RWPE1 (cell line): ENCODE measurements around the gene SPATA31D4.
"Not testable (repeated sequence)": the region's sequence is repeated elsewhere in the genome, so short reads cannot be mapped to it uniquely, and the experiment has no call there.

Experiments
- CTCF ChIA-PET: fragments of 350-600 bp; sonication (Branson Sonifier 250); formaldehyde crosslinking; extraction: SDS; loops from one replicate; lab custom pipeline; 2021; lab: Yijun Ruan, JAX
- POLR2A ChIA-PET: fragments of 400-600 bp; formaldehyde crosslinking; extraction: SDS; loops from one replicate; lab custom pipeline; 2020; ENCODE audit warnings: antibody characterized with exemption; ENCODE audit not compliant: low non-redundant PET; lab: Yijun Ruan, JAX
- DNase-seq: peaks from one replicate; pipeline ENCODE4 v3.0.0; 2012; ENCODE audit warnings: low spot score
- H3K27ac ChIP-seq: fragments of 450-650 bp; 2 replicates; pipeline ENCODE4 v1.5.1; 2017
- TF ChIP-seq, protein P1 (sequence below): fragments of 450-650 bp; conservative IDR thresholded peaks from 2 replicates; pipeline ENCODE4 v1.5.1; 2017; ENCODE audit warnings: low read depth, mild to moderate bottlenecking

The SPATA31D4 gene

DNA sequence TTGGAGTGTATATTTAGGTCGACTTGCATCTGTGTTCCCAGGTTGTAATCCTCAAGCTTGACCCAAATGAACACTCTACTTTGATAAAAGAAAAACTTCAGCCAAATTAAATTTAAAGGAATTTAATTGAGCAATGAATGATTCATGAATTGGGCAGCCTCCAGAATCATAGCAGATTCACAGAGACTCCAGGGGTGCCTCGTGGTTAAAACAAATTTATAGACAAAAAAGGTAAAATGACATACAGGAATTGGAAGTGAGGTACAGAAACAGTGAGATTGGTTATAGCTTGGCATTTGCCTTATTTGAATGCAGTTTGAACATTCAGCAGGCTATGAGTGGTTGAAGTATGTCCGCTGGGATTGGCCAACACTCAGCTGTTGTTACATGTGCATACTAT is 21.6 kb upstream of the SPATA31D4 start:
- H3K27ac ChIP-seq, result no peak overlapping the region
- POLR2A ChIA-PET, result no interaction called here
- TF ChIP-seq, protein P1, sequence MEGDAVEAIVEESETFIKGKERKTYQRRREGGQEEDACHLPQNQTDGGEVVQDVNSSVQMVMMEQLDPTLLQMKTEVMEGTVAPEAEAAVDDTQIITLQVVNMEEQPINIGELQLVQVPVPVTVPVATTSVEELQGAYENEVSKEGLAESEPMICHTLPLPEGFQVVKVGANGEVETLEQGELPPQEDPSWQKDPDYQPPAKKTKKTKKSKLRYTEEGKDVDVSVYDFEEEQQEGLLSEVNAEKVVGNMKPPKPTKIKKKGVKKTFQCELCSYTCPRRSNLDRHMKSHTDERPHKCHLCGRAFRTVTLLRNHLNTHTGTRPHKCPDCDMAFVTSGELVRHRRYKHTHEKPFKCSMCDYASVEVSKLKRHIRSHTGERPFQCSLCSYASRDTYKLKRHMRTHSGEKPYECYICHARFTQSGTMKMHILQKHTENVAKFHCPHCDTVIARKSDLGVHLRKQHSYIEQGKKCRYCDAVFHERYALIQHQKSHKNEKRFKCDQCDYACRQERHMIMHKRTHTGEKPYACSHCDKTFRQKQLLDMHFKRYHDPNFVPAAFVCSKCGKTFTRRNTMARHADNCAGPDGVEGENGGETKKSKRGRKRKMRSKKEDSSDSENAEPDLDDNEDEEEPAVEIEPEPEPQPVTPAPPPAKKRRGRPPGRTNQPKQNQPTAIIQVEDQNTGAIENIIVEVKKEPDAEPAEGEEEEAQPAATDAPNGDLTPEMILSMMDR, result no peak
- CTCF ChIA-PET, result no interaction called here
- no peak for DNase-seq

DNA sequence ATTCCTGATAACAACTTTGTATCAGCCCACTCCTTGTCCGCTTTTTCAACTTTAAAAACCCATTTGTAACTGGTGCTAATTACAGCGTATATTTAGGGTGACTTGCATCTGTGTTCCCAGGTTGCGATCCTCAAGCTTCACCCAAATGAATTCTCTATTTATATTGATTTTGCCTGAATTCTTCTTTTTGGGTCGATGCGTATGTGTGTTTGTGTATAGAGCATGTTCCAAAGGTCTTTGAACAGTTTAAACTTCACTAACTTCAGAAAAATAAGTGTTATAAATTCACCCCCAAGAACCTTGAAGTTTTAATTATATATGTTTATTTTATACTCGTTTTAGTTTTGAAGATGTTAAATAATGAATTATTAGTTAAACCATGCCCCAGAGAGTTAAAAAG is 16.1 kb upstream of the SPATA31D4 start:
- no peak overlapping the region for H3K27ac ChIP-seq
- ChIA-PET CTCF (no interaction called here), POLR2A (no interaction called here)
- TF ChIP-seq, protein P1, result no peak
- no peak for DNase-seq

DNA sequence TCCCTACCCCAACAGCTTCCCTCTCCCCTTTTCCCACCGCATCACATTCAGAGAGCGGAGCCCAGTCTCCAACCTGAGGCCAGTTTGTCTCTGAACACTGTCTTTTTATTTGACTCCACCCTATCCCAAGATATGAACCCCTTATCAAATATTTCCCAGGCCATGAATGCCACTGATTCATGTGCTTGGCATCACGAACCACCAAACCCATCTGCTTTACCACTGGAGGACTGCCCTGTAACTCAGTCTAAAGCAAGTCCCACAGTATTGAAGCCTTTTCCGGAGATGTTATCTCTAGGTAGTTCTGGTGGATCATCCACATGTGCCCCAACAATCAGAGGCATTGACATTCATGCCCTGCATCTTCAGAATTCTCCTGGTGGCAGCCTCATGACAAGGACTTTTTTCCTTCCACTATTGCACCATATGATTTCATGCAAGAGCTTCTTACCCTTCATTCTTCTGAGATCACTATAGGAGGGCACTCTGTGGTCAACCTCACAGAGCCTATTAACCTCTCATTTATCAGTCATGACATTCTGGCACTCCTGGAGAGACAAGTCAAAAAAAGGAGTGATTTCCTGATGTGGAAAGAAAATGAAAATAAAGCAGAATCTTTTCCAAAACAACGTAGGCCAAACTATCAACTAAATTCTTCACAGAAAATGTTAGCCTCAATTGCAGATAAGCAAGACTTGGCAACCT is 12.3 kb upstream of the SPATA31D4 start:
- no peak overlapping the region for H3K27ac ChIP-seq
- ChIA-PET POLR2A (no interaction called here), CTCF (interaction anchor here (1.0 kb wide), 1 partner anchor 12 kb away, joined by 4 read pairs; no protein-coding TSS in a partner anchor)
- DNase-seq, result no peak
- TF ChIP-seq, protein P1, result no peak

- DNase-seq, POLR2A ChIA-PET, H3K27ac ChIP-seq, CTCF ChIA-PET: not testable (repeated sequence)
These were observed 9.7 kb upstream of the SPATA31D4 start for GRCh38 chr9:81918507-81918906.

DNA sequence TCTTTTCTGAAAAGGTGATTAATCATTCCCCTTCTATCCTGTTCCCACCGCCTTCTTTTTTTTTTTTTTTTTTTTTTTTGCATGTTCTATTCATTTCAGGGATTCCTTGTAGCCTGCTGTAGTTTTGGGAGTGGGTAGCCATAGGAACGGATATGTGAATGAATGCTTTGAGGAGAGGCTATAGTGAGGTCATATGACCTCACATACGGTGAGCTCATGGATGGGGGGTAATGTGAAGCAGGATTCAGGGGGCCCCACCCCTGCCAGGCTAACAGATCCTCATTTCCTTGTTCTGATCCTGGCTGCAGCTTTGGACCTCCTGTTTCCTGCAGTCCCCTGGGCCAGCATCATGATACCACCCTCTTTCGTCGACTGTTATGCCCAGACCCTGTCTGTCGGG is 1.9 kb downstream of the SPATA31D4 start:
- POLR2A ChIA-PET, DNase-seq, H3K27ac ChIP-seq, CTCF ChIA-PET: not testable (repeated sequence)

- DNase-seq, POLR2A ChIA-PET, CTCF ChIA-PET, H3K27ac ChIP-seq: not testable (repeated sequence)
These were observed 5.3 kb downstream of the SPATA31D4 start for GRCh38 chr9:81933547-81933946.

- POLR2A ChIA-PET, H3K27ac ChIP-seq, CTCF ChIA-PET, DNase-seq: not testable (repeated sequence)
These were observed 15.2 kb downstream of the SPATA31D4 start, which contains the start of gene SPATA31D3 for GRCh38 chr9:81943393-81943792. SPATA31D3 (plus strand) TSS chr9:81943500; CDS start chr9:81943586, 86 bp downstream.

DNA sequence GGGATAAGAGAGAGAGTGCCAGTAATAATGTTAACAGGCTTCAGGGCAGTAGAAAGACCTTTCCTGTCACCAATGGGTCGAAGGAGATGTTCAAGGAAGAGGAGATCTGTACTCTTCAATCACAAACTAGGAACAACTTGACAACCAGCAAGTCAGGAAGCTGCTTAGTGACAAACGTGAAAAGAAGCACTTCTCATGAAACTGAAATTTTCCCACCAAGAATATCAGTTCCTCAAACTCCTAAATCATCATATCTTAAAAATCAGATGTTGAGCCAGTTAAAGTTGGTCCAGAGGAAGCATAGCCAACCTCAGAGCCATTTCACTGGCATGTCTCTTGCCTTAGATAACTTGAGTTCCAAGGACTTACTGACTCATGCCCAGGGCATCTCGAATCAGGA is 20.4 kb downstream of the SPATA31D4 start:
- CTCF ChIA-PET, H3K27ac ChIP-seq, POLR2A ChIA-PET, DNase-seq: not testable (repeated sequence)

DNA sequence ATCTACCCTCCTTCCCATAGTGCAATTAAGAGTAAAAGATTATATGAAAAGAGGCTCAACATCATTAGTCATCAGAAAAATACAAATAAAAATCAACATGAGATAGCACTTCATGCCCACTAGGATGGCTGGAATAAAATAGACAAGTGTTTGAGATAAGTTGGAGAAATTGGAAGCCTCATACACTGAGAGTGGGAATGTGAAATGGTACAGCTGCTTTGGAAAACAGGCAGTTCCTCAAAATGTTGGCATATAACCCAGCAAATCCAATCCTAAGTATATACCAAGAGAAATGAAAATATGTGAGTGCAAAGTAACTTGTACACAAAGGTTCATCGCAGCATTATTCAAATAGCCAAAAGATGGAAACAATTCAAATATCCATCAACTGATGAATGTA is 24.9 kb downstream of the SPATA31D4 start:
- CTCF ChIA-PET, result no interaction called here
- TF ChIP-seq, protein P1, result no peak
- DNase-seq, result no peak
- H3K27ac ChIP-seq, result no peak overlapping the region
- POLR2A ChIA-PET, result no interaction called here
